Suprapubic skin (tissue), 4 donors: ENCODE data around the gene ZBTB16. TPM values are rescaled to one million over a fixed set of nuclear protein-coding genes. Genes with fewer than 3 reads are reported as not detected.
A peak's percentile ranks its signal among the peaks of the same experiment; 100 is the strongest.

Source experiments
- DNase-seq, 2 donors: peaks; one replicate each; pipeline ENCODE4 v3.0.0-alpha.2; 2019; ENCODE audit warnings: low spot score in 2 of 2
- H3K27ac ChIP-seq: fragments of 200-600 bp; sonication (generic); one replicate; pipeline ENCODE4 v1.5.1; 2019
- H3K27me3 ChIP-seq: fragments of 200-600 bp; sonication (generic); one replicate; pipeline ENCODE4 v1.5.1; 2019
- H3K36me3 ChIP-seq: fragments of 200-600 bp; sonication (generic); one replicate; pipeline ENCODE4 v1.5.1; 2019
- H3K4me1 ChIP-seq: fragments of 200-600 bp; sonication (generic); one replicate; pipeline ENCODE4 v1.5.1; 2019
- H3K4me3 ChIP-seq: fragments of 200-600 bp; sonication (generic); one replicate; pipeline ENCODE4 v1.5.1; 2019; ENCODE audit warnings: mild to moderate bottlenecking
- H3K9me3 ChIP-seq: fragments of 200-600 bp; sonication (generic); one replicate; pipeline ENCODE4 v1.5.1; 2019
- EP300 ChIP-seq: sonication (generic); formaldehyde crosslinking; IDR thresholded peaks from one replicate; pipeline ENCODE4 v1.6.1; 2017; ENCODE audit warnings: antibody characterized with exemption
- POLR2A ChIP-seq, 2 donors: fragments of 450-650 bp; IDR thresholded peaks; one replicate each; pipeline ENCODE4 v1.6.1; 2017; ENCODE audit warnings: antibody characterized with exemption in 2 of 2, mild to moderate bottlenecking in 2 of 2, moderate library complexity in 2 of 2
- POLR2AphosphoS5 ChIP-seq, 3 donors: sonication (generic); formaldehyde crosslinking; IDR thresholded peaks; one replicate each; pipeline ENCODE4 v1.6.1; 2017; ENCODE audit warnings: antibody characterized with exemption in 3 of 3
- WGBS: methylation state at CpG from one replicate; pipeline ENCODE4 v1.1.5; 2018; 5-methylcytosine and 5-hydroxymethylcytosine counted together
- total RNA-seq, 4 donors: library from RNA; depleted of rRNA; stranded (reverse); fragments of >200 nt; gene quantifications; one replicate each; pipeline ENCODE4 v1.1.0, GENCODE V29; 2016
- TF ChIP-seq, protein P1 (sequence below), 2 donors: fragments of 200-600 bp in 1 of 2; fragments of 450-650 bp in 1 of 2; sonication (generic) in 1 of 2; IDR thresholded peaks; one replicate each; pipeline ENCODE4 v1.5.1; 2016 to 2019; ENCODE audit warnings: antibody characterized with exemption in 2 of 2, mild to moderate bottlenecking in 1 of 2, moderate library complexity in 1 of 2

Gene ZBTB16
- total RNA-seq, 4 donors from 2014 or later = 142 to 474 (median 232) TPM

- no peak for TF ChIP-seq POLR2AphosphoS5 (IDR thresholded peaks at IDR 0.05)
- TF ChIP-seq POLR2A (IDR thresholded peaks at IDR 0.05) = no peak
- no peak for TF ChIP-seq EP300
- TF ChIP-seq, protein P1, sequence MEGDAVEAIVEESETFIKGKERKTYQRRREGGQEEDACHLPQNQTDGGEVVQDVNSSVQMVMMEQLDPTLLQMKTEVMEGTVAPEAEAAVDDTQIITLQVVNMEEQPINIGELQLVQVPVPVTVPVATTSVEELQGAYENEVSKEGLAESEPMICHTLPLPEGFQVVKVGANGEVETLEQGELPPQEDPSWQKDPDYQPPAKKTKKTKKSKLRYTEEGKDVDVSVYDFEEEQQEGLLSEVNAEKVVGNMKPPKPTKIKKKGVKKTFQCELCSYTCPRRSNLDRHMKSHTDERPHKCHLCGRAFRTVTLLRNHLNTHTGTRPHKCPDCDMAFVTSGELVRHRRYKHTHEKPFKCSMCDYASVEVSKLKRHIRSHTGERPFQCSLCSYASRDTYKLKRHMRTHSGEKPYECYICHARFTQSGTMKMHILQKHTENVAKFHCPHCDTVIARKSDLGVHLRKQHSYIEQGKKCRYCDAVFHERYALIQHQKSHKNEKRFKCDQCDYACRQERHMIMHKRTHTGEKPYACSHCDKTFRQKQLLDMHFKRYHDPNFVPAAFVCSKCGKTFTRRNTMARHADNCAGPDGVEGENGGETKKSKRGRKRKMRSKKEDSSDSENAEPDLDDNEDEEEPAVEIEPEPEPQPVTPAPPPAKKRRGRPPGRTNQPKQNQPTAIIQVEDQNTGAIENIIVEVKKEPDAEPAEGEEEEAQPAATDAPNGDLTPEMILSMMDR (IDR thresholded peaks at IDR 0.05) = no peak
- H3K36me3 ChIP-seq = no peaks in the 10 kb centered on the region
- no peaks in the 10 kb centered on the region for H3K9me3 ChIP-seq
- DNase-seq = no peak
- H3K27ac ChIP-seq = no peak overlapping the region
- peaks cover 2% of the 10 kb centered on the region for H3K27me3 ChIP-seq
- peaks cover 4% of the 10 kb centered on the region for H3K4me1 ChIP-seq
- H3K4me3 ChIP-seq = no peak overlapping the region
- WGBS = 72% methylated on average over 3 of the region's 3 CpGs
These were observed 215.8 kb downstream of the ZBTB16 start for GRCh38 chr11:114275280-114275679.

DNA sequence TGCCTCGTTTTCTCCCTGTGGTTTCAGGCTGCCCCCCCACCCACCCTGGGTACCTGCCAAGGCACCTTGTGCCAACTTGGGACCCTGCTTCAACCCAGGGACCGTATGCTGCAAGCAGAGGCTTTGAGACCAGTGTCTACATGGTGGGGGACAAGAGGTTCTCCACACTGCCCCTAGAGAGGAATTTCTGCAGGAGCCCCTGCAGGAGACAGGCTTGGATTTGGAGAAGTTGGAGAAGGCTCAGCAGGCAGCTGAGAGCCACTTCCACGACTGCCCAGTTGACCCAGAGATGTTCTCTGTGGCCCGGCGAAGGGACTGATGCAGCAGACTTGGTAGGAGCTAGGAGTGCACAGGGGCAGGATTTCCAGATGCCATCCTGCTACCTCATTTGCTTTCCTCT, 216.6 kb downstream of the ZBTB16 start:
- no peaks in the 10 kb centered on the region for H3K9me3 ChIP-seq

DNA sequence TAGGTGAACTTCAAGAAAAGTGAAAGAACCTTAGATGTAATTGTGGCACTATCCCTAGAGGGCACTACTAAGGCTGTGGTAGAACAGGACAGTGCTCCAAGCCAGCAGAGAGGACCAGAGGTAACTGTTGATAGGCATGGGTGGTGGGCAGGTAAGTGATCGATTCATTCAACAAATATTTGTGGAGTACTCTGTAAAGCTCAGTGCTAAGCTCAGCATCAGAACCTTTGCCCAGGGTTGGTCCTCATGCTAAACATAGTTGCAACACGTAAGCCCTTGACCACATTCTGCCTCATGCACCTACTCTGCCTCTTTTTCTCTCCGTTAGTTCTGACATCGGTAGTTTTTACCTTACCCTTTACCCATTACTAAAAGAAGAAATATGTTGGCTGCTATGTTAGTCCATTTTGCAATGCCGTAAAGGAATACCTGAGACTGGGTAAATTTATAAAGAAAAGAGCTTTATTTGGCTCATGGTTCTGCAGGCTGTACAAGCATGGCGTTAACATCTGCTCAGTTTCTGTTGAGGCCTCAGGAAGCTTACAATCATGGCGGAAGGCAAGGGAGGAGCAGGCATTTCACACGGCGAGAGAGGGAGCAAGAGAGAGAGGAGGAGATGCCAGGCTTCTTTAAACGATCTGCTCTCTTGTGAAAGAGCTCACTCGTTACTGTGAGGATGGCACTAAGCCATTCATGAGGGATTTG, 218.3 kb downstream of the ZBTB16 start:
- Histone ChIP-seq H3K27ac (no peak overlapping the region), H3K27me3 (peaks cover 2% of the 10 kb centered on the region), H3K4me3 (no peak overlapping the region), H3K4me1 (peaks cover 22% of the 10 kb centered on the region), H3K9me3 (no peaks in the 10 kb centered on the region), H3K36me3 (no peaks in the 10 kb centered on the region)
- TF ChIP-seq, protein P1 (IDR thresholded peaks at IDR 0.05) = no peak
- TF ChIP-seq POLR2A (IDR thresholded peaks at IDR 0.05) (no peak), EP300 (no peak), POLR2AphosphoS5 (IDR thresholded peaks at IDR 0.05) (no peak)
- DNase-seq = no peak
- WGBS = 88% methylated on average over 11 of the region's 11 CpGs

More for the DNA sequence above, 216.6 kb downstream of the ZBTB16 start:
- no peak for DNase-seq
- WGBS = 80% methylated on average over 4 of the region's 5 CpGs
- peaks cover 12% of the 10 kb centered on the region for H3K4me1 ChIP-seq
- H3K27me3 ChIP-seq = peaks cover 2% of the 10 kb centered on the region
- H3K4me3 ChIP-seq = no peak overlapping the region
- TF ChIP-seq POLR2AphosphoS5 (IDR thresholded peaks at IDR 0.05) = no peak
- TF ChIP-seq EP300 = no peak
- TF ChIP-seq POLR2A (IDR thresholded peaks at IDR 0.05) = no peak
- TF ChIP-seq, protein P1 (IDR thresholded peaks at IDR 0.05) = no peak
- no peak overlapping the region for H3K27ac ChIP-seq
- H3K36me3 ChIP-seq = no peaks in the 10 kb centered on the region

GRCh38 chr11:114278342-114279065, 219.0 kb downstream of the ZBTB16 start:
- DNase-seq = no peak
- no peak overlapping the region for H3K4me3 ChIP-seq
- no peaks in the 10 kb centered on the region for H3K36me3 ChIP-seq
- H3K4me1 ChIP-seq = peaks cover 22% of the 10 kb centered on the region
- H3K27me3 ChIP-seq = peaks cover 2% of the 10 kb centered on the region
- H3K9me3 ChIP-seq = no peaks in the 10 kb centered on the region
- TF ChIP-seq POLR2AphosphoS5 (IDR thresholded peaks at IDR 0.05) (no peak), POLR2A (IDR thresholded peaks at IDR 0.05) (no peak), EP300 (no peak)
- TF ChIP-seq, protein P1 (IDR thresholded peaks at IDR 0.05) = no peak
- WGBS = 80% methylated on average over 4 of the region's 4 CpGs
- no peak overlapping the region for H3K27ac ChIP-seq

DNA sequence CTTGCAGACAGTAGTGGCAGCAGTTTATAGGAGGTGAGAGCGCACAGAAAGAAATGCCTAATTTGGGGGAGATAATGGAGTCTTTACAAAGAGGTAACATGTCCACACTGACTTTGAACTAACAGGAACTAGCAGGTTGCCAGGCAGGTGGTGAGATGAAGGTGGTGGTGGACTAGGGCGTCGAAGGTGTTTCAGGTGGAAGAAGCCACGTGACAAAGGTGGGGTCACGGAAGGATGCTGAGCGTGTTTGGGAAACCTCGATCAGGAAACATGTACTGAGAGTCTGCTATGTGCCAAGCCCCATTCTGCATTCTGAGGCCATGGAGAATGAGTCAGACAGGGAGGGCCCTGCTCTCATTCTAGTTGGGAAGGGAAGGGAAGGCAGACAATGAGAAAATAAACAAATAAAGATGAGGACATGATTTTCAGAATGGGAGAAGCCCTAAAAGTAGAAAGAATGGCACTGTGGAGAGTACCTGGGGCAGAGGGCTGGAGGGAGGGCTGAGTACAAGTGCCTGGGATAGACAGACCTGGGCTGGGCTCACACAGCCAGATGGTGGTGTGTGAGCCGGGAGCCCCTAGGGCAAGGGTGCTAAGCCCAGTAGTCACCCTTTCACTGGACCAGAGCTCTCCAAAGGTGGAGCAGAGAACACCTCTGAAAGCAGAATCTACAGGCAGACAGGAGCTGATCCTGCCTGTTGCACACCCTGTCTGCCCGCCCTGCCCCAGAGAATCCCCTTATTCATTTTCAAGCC, 220.5 kb downstream of the ZBTB16 start:
- 48% methylated on average over 9 of the region's 9 CpGs for WGBS
- no peaks in the 10 kb centered on the region for H3K36me3 ChIP-seq
- no peak for TF ChIP-seq EP300
- TF ChIP-seq, protein P1 (IDR thresholded peaks at IDR 0.05) = no peak
- H3K27ac ChIP-seq = peak overlapping the region; percentile 59
- peaks cover 29% of the 10 kb centered on the region for H3K4me1 ChIP-seq
- DNase-seq = no peak
- peaks cover 2% of the 10 kb centered on the region for H3K27me3 ChIP-seq
- no peak overlapping the region for H3K4me3 ChIP-seq
- no peaks in the 10 kb centered on the region for H3K9me3 ChIP-seq
